SK-N-SH treated with all-trans-retinoic acid at 6 μM for 48 hours (cell line): ENCODE results near the gene RGS7.
"Not testable (repeated sequence)": the region's sequence is repeated elsewhere in the genome, so short reads cannot be mapped to it uniquely, and the experiment has no call there.

Experiments used
- ATAC-seq: fragments of 200-7000 bp; cut with Tn5 transposase; 3 replicates; pipeline ENCODE4 v1.9.1; 2020; ENCODE audit warnings: mild to moderate bottlenecking, moderate library complexity
- ARNTL ChIP-seq: fragments of 450-650 bp; formaldehyde crosslinking; IDR thresholded peaks from 2 replicates; pipeline ENCODE4 v1.5.0; 2020; ENCODE audit warnings: low read depth, mild to moderate bottlenecking, moderate library complexity, borderline replicate concordance
- BACH2 ChIP-seq: fragments of 250-450 bp; sonication (Bioruptor Pico); IDR thresholded peaks from 2 replicates; pipeline ENCODE4 v1.9.0; 2021; ENCODE audit warnings: mild to moderate bottlenecking, borderline replicate concordance
- CSDC2 ChIP-seq: fragments of 250-450 bp; sonication (Bioruptor Pico); IDR thresholded peaks from 2 replicates; pipeline ENCODE4 v1.5.0; 2020; ENCODE audit warnings: mild to moderate bottlenecking, moderate library complexity
- CSRNP3 ChIP-seq: fragments of 250-450 bp; sonication (Bioruptor Pico); IDR thresholded peaks from 2 replicates; pipeline ENCODE4 v1.5.1; 2021; ENCODE audit warnings: mild to moderate bottlenecking, moderate library complexity
- ESRRG ChIP-seq: fragments of 250-450 bp; sonication (Bioruptor Pico); IDR thresholded peaks from 2 replicates; pipeline ENCODE4 v1.6.1; 2021; ENCODE audit warnings: mild to moderate bottlenecking
- GLIS3 ChIP-seq: fragments of 250-450 bp; sonication (Bioruptor Pico); IDR thresholded peaks from 2 replicates; pipeline ENCODE4 v1.5.0; 2020; ENCODE audit warnings: mild to moderate bottlenecking, moderate library complexity
- ISL1 ChIP-seq: fragments of 250-450 bp; sonication (Bioruptor Pico); IDR thresholded peaks from 2 replicates; pipeline ENCODE4 v2.1.2; 2022; ENCODE audit warnings: mild to moderate bottlenecking, moderate library complexity
- OSR1 ChIP-seq: fragments of 250-450 bp; sonication (Bioruptor Pico); IDR thresholded peaks from 2 replicates; pipeline ENCODE4 v1.8.0; 2022; ENCODE audit warnings: moderate library complexity, mild to moderate bottlenecking, inconsistent platforms
- PATZ1 ChIP-seq: fragments of 250-450 bp; sonication (Bioruptor Pico); IDR thresholded peaks from 2 replicates; pipeline ENCODE4 v1.8.0; 2020; ENCODE audit warnings: mild to moderate bottlenecking, moderate library complexity, borderline replicate concordance
- PPARA ChIP-seq: fragments of 250-450 bp; sonication (Bioruptor Pico); IDR thresholded peaks from 2 replicates; pipeline ENCODE4 v1.5.0; 2020; ENCODE audit warnings: mild to moderate bottlenecking, borderline replicate concordance
- RARB ChIP-seq: fragments of 250-450 bp; sonication (Bioruptor Pico); IDR thresholded peaks from 2 replicates; pipeline ENCODE4 v1.8.0; 2021; ENCODE audit warnings: mild to moderate bottlenecking, moderate library complexity
- SNAI2 ChIP-seq: fragments of 250-450 bp; sonication (Bioruptor Pico); IDR thresholded peaks from 2 replicates; pipeline ENCODE4 v1.5.0; 2020; ENCODE audit warnings: mild to moderate bottlenecking, moderate library complexity
- TCF4 ChIP-seq: fragments of 250-450 bp; sonication (Bioruptor Pico); IDR thresholded peaks from 2 replicates; pipeline ENCODE4 v1.8.0; 2021; ENCODE audit warnings: mild to moderate bottlenecking, moderate library complexity, borderline replicate concordance
- TOX ChIP-seq: fragments of 250-450 bp; sonication (Bioruptor Pico); IDR thresholded peaks from 2 replicates; pipeline ENCODE4 v1.8.0; 2021; ENCODE audit warnings: mild to moderate bottlenecking, moderate library complexity, borderline replicate concordance
- ZC3H10 ChIP-seq: fragments of 250-450 bp; sonication (Bioruptor Pico); IDR thresholded peaks from 2 replicates; pipeline ENCODE4 v1.5.1; 2021; ENCODE audit warnings: mild to moderate bottlenecking, moderate library complexity
- ZFP3 ChIP-seq: fragments of 250-450 bp; sonication (Bioruptor Pico); IDR thresholded peaks from 2 replicates; pipeline ENCODE4 v1.5.0; 2020; ENCODE audit warnings: mild to moderate bottlenecking, moderate library complexity
- ZFP30 ChIP-seq: fragments of 450-650 bp; formaldehyde crosslinking; IDR thresholded peaks from 2 replicates; pipeline ENCODE4 v1.5.0; 2022; ENCODE audit warnings: mild to moderate bottlenecking, moderate library complexity
- ZNF565 ChIP-seq: fragments of 450-650 bp; formaldehyde crosslinking; conservative IDR thresholded peaks from 2 replicates; pipeline ENCODE4 v1.5.0; 2020; ENCODE audit warnings: low read depth, mild to moderate bottlenecking, moderate library complexity
- ZNF70 ChIP-seq: fragments of 450-650 bp; formaldehyde crosslinking; IDR thresholded peaks from 2 replicates; pipeline ENCODE4 v1.5.0; 2020; ENCODE audit warnings: mild to moderate bottlenecking, moderate library complexity
- ZNF8 ChIP-seq: fragments of 450-650 bp; formaldehyde crosslinking; IDR thresholded peaks from 2 replicates; pipeline ENCODE4 v1.5.0; 2020; ENCODE audit warnings: mild to moderate bottlenecking, moderate library complexity
- TF ChIP-seq, protein P1 (sequence below): fragments of 250-450 bp; sonication (Bioruptor Pico); IDR thresholded peaks from 2 replicates; pipeline ENCODE4 v1.8.0; 2021; ENCODE audit warnings: low read depth, mild to moderate bottlenecking, moderate library complexity, borderline replicate concordance
- TF ChIP-seq, protein P2 (sequence below): fragments of 250-450 bp; sonication (Bioruptor Pico); IDR thresholded peaks from 2 replicates; pipeline ENCODE4 v1.5.1; 2020; ENCODE audit warnings: low read depth, mild to moderate bottlenecking, moderate library complexity

The RGS7 gene

DNA sequence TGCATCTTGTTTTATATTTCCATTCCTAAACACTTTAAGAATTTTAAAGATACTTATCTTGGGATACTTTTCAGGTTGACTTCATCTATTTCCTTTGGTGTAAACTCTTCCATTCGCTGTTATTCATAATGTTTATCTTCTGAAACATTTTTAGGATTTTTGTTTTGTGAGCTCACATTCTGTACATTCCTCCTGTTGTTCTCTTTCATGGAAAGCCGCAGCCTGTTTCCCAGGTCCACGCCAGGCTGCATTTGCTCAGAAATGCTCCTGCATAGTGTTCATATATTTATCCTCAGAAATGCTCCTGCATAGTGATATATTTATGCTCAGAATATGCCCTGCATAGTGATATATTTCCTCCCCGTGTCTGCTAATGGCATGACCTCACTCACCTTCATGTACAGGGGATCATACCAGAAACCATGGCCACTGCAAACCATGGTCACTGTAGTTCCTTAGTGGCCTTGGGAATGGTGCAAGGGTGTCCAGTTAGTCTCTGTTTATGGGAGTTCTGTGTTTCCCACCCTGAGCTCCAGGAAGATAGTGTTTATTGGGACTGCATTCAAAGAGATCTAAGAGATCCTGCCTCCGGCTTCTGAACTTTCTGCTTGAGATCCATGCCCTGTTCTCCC is 591.2 kb downstream of the RGS7 start:
- TF ChIP-seq ISL1 (CRISPR knock-in tag) (peak; percentile 86), GLIS3 (CRISPR knock-in tag) (0 out of 2 replicates have a peak, but pooled peaks have one; percentile 18), CSDC2 (CRISPR knock-in tag) (peak; percentile 66; the same call in 1 of the 2 replicates), PPARA (CRISPR knock-in tag) (no peak), OSR1 (CRISPR knock-in tag) (no peak), BACH2 (CRISPR knock-in tag) (no peak), TCF4 (CRISPR knock-in tag) (no peak), SNAI2 (CRISPR knock-in tag) (no peak), RARB (CRISPR knock-in tag) (no peak), ZNF70 (CRISPR knock-in tag) (no peak), PATZ1 (CRISPR knock-in tag) (peak; percentile 25; the same call in 1 of the 2 replicates)
- TF ChIP-seq, protein P1, sequence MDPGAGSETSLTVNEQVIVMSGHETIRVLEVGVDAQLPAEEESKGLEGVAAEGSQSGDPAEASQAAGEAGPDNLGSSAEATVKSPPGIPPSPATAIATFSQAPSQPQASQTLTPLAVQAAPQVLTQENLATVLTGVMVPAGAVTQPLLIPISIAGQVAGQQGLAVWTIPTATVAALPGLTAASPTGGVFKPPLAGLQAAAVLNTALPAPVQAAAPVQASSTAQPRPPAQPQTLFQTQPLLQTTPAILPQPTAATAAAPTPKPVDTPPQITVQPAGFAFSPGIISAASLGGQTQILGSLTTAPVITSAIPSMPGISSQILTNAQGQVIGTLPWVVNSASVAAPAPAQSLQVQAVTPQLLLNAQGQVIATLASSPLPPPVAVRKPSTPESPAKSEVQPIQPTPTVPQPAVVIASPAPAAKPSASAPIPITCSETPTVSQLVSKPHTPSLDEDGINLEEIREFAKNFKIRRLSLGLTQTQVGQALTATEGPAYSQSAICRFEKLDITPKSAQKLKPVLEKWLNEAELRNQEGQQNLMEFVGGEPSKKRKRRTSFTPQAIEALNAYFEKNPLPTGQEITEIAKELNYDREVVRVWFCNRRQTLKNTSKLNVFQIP (CRISPR knock-in tag) = no peak
- peak; percentile 93 for ATAC-seq

GRCh38 chr1:240763771-240764170 is 593.2 kb downstream of the RGS7 start:
- ATAC-seq = no peak
- TF ChIP-seq PPARA (CRISPR knock-in tag) (no peak), GLIS3 (CRISPR knock-in tag) (no peak), ZNF70 (CRISPR knock-in tag) (no peak), PATZ1 (CRISPR knock-in tag) (no peak), ZC3H10 (CRISPR knock-in tag) (no peak), ESRRG (CRISPR knock-in tag) (no peak), ARNTL (CRISPR knock-in tag) (no peak), TOX (CRISPR knock-in tag) (no peak), ZNF8 (no peak), SNAI2 (CRISPR knock-in tag) (no peak), OSR1 (CRISPR knock-in tag) (no peak), ISL1 (CRISPR knock-in tag) (no peak), ZFP30 (CRISPR knock-in tag) (no peak), ZNF565 (no peak), RARB (CRISPR knock-in tag) (no peak), CSRNP3 (CRISPR knock-in tag) (no peak), CSDC2 (CRISPR knock-in tag) (no peak), ZFP3 (CRISPR knock-in tag) (no peak)
- TF ChIP-seq, protein P2, sequence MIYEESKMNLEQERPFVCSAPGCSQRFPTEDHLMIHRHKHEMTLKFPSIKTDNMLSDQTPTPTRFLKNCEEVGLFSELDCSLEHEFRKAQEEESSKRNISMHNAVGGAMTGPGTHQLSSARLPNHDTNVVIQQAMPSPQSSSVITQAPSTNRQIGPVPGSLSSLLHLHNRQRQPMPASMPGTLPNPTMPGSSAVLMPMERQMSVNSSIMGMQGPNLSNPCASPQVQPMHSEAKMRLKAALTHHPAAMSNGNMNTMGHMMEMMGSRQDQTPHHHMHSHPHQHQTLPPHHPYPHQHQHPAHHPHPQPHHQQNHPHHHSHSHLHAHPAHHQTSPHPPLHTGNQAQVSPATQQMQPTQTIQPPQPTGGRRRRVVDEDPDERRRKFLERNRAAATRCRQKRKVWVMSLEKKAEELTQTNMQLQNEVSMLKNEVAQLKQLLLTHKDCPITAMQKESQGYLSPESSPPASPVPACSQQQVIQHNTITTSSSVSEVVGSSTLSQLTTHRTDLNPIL (CRISPR knock-in tag) = no peak
- TF ChIP-seq, protein P1 (CRISPR knock-in tag) = no peak

GRCh38 chr1:240763095-240763494 is 593.9 kb downstream of the RGS7 start:
- not testable (repeated sequence) for ATAC-seq

- ATAC-seq = not testable (repeated sequence)
These were observed 594.5 kb downstream of the RGS7 start for GRCh38 chr1:240762471-240762987.

- ATAC-seq = not testable (repeated sequence)
These were observed 598.2 kb downstream of the RGS7 start for GRCh38 chr1:240758777-240759176.
